ENCODE measurements around the gene CHRNA1. TPM values are rescaled to one million over a fixed set of nuclear protein-coding genes. Genes with fewer than 3 reads are reported as not detected.

CHRNA1 gene
- total RNA-seq, 2 experiments from 2014 or later, result not detected

DNA sequence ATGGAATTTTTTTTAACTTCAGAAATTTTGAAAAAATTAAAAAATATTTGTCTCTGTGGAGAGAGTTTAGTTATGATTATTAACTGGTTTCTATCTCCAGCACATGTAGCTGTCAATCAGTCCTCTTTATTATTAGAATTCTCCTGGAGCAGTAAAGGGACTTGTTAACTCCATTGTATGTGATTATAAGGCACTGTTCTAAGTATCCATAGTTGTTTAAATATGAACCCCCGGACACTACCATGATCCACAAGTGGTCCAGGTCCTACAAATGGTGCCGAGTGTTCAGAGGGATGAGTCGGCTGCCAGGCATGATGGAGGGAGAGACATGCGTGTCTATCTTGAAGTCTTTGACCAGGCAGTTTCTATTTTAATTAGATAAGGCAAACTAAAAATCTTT, 492 bp downstream of the CHRNA1 start:
- H2AFZ ChIP-seq (ENCODE audit: low read length), result no peak overlapping the region
- DNase-seq (ENCODE audit: low spot score), result no peak
- no TSS peak for BruUV-seq (replicated peaks)
- H3K36me3 ChIP-seq (ENCODE audit: insufficient read depth, low read length), result no peaks in the 10 kb centered on the region
- no peak overlapping the region for H3K27ac ChIP-seq (ENCODE audit: low read depth, low read length, poor library complexity, severe bottlenecking)
- H3K4me2 ChIP-seq (ENCODE audit: low read length), result no peak overlapping the region
- H3K9me2 ChIP-seq (ENCODE audit: insufficient read depth, low read length), result no peaks in the 10 kb centered on the region
- CTCF ChIA-PET (ENCODE audit: unreplicated experiment), result interaction anchor here (1.1 kb wide), 1 partner anchor 67 kb away, joined by 3 read pairs; no protein-coding TSS in a partner anchor
- no peak overlapping the region for H3K4me3 ChIP-seq (ENCODE audit: low read depth, low read length, poor library complexity, severe bottlenecking)
- H3K9me3 ChIP-seq (ENCODE audit: low read length), result no peaks in the 10 kb centered on the region
- no peaks in the 10 kb centered on the region for H3K79me2 ChIP-seq (ENCODE audit: insufficient read depth, low read depth, low read length)
- POLR2A ChIA-PET, result no interaction called here
- H4K20me1 ChIP-seq (ENCODE audit: insufficient read depth, low read length), result no peaks in the 10 kb centered on the region
- no peaks in the 10 kb centered on the region for H3K4me1 ChIP-seq (ENCODE audit: insufficient read depth, low read length, poor library complexity, severe bottlenecking)
- TF ChIP-seq, protein P1, sequence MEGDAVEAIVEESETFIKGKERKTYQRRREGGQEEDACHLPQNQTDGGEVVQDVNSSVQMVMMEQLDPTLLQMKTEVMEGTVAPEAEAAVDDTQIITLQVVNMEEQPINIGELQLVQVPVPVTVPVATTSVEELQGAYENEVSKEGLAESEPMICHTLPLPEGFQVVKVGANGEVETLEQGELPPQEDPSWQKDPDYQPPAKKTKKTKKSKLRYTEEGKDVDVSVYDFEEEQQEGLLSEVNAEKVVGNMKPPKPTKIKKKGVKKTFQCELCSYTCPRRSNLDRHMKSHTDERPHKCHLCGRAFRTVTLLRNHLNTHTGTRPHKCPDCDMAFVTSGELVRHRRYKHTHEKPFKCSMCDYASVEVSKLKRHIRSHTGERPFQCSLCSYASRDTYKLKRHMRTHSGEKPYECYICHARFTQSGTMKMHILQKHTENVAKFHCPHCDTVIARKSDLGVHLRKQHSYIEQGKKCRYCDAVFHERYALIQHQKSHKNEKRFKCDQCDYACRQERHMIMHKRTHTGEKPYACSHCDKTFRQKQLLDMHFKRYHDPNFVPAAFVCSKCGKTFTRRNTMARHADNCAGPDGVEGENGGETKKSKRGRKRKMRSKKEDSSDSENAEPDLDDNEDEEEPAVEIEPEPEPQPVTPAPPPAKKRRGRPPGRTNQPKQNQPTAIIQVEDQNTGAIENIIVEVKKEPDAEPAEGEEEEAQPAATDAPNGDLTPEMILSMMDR (conservative IDR thresholded peaks at IDR 0.05; ENCODE audit: low read length), result no peak
- no peak for TF ChIP-seq EZH2phosphoT487 (IDR thresholded peaks at IDR 0.05; ENCODE audit: borderline replicate concordance, low read depth, low read length)
- intact Hi-C loops (cut with micrococcal nuclease; ENCODE audit: unreplicated experiment), result no loop called here

DNA sequence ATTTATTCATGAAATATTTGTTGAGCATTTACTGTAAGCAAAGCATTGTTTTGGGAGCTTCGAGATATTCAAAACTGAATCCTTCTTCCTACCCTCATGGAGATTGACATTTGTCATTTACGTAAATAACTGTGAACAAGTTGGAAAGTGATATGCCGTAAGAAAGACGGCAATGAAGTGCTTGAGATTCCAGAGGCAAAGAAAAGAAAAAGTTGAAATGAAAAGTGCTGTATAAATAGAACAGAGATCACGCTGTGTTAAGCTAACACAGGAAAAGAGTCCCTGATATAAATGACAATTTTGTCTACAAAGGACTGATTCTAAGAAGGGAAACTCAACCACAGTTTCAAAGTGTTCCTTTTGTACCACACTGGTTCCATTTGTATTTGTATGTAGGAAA, 1.8 kb downstream of the CHRNA1 start:
- POLR2A ChIA-PET, result no interaction called here
- TF ChIP-seq, protein P1 (conservative IDR thresholded peaks at IDR 0.05; ENCODE audit: low read length), result no peak
- TF ChIP-seq EZH2phosphoT487 (IDR thresholded peaks at IDR 0.05; ENCODE audit: borderline replicate concordance, low read depth, low read length), result no peak
- H3K9me2 ChIP-seq (ENCODE audit: insufficient read depth, low read length), result no peaks in the 10 kb centered on the region
- intact Hi-C loops (cut with micrococcal nuclease; ENCODE audit: unreplicated experiment), result no loop called here
- BruUV-seq (replicated peaks), result no TSS peak
- DNase-seq (ENCODE audit: low spot score), result no peak
- H3K79me2 ChIP-seq (ENCODE audit: insufficient read depth, low read depth, low read length), result no peaks in the 10 kb centered on the region
- H3K4me3 ChIP-seq (ENCODE audit: low read depth, low read length, poor library complexity, severe bottlenecking), result no peak overlapping the region
- no peak overlapping the region for H2AFZ ChIP-seq (ENCODE audit: low read length)
- H3K36me3 ChIP-seq (ENCODE audit: insufficient read depth, low read length), result no peaks in the 10 kb centered on the region
- CTCF ChIA-PET (ENCODE audit: unreplicated experiment), result no interaction called here
- H4K20me1 ChIP-seq (ENCODE audit: insufficient read depth, low read length), result no peaks in the 10 kb centered on the region
- H3K27ac ChIP-seq (ENCODE audit: low read depth, low read length, poor library complexity, severe bottlenecking), result no peak overlapping the region
- H3K9me3 ChIP-seq (ENCODE audit: low read length), result no peaks in the 10 kb centered on the region
- no peaks in the 10 kb centered on the region for H3K4me1 ChIP-seq (ENCODE audit: insufficient read depth, low read length, poor library complexity, severe bottlenecking)
- H3K4me2 ChIP-seq (ENCODE audit: low read length), result no peak overlapping the region

DNA sequence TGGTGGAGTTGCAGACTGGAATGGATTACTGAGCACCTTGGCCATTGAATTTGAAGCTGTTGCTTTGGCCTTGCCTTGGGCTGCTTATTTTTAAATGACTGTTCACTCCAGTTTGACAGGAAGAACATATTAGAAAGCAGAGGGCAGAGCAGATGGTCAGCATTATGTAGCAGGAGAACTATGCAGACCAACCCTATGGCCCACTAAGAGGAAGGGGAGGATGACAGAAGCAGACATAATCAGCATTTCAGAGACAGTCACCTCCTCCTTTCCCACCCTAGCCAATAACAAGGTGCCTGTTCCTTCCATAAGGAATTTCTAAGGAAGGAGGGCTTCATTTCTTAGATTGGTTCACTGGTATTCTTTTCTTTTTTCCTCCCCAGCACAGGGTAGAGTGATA, 2.4 kb downstream of the CHRNA1 start:
- no peak for TF ChIP-seq EZH2phosphoT487 (IDR thresholded peaks at IDR 0.05; ENCODE audit: borderline replicate concordance, low read depth, low read length)
- TF ChIP-seq, protein P1 (conservative IDR thresholded peaks at IDR 0.05; ENCODE audit: low read length), result no peak
- CTCF ChIA-PET (ENCODE audit: unreplicated experiment), result interaction anchor here (0.5 kb wide), 1 partner anchor 436 kb away, joined by 4 read pairs; no protein-coding TSS in a partner anchor

More for the DNA sequence above, 2.4 kb downstream of the CHRNA1 start:
- no peak for DNase-seq (ENCODE audit: low spot score)
- Histone ChIP-seq H3K79me2 (ENCODE audit: insufficient read depth, low read depth, low read length) (no peaks in the 10 kb centered on the region), H3K4me1 (ENCODE audit: insufficient read depth, low read length, poor library complexity, severe bottlenecking) (no peaks in the 10 kb centered on the region), H2AFZ (ENCODE audit: low read length) (no peak overlapping the region), H3K36me3 (ENCODE audit: insufficient read depth, low read length) (no peaks in the 10 kb centered on the region), H3K9me2 (ENCODE audit: insufficient read depth, low read length) (no peaks in the 10 kb centered on the region), H3K9me3 (ENCODE audit: low read length) (no peaks in the 10 kb centered on the region), H4K20me1 (ENCODE audit: insufficient read depth, low read length) (no peaks in the 10 kb centered on the region), H3K27ac (ENCODE audit: low read depth, low read length, poor library complexity, severe bottlenecking) (no peak overlapping the region), H3K4me2 (ENCODE audit: low read length) (no peak overlapping the region), H3K4me3 (ENCODE audit: low read depth, low read length, poor library complexity, severe bottlenecking) (no peak overlapping the region)
- BruUV-seq (replicated peaks), result no TSS peak
- intact Hi-C loops (cut with micrococcal nuclease; ENCODE audit: unreplicated experiment), result no loop called here
- POLR2A ChIA-PET, result no interaction called here
